Measurements from ENCODE around the gene THY1. TPM values are rescaled to one million over a fixed set of nuclear protein-coding genes. Genes with fewer than 3 reads are reported as not detected.

THY1 gene
- total RNA-seq, 2 experiments from 2014 or later, result 0.15 TPM; not detected in 1

DNA sequence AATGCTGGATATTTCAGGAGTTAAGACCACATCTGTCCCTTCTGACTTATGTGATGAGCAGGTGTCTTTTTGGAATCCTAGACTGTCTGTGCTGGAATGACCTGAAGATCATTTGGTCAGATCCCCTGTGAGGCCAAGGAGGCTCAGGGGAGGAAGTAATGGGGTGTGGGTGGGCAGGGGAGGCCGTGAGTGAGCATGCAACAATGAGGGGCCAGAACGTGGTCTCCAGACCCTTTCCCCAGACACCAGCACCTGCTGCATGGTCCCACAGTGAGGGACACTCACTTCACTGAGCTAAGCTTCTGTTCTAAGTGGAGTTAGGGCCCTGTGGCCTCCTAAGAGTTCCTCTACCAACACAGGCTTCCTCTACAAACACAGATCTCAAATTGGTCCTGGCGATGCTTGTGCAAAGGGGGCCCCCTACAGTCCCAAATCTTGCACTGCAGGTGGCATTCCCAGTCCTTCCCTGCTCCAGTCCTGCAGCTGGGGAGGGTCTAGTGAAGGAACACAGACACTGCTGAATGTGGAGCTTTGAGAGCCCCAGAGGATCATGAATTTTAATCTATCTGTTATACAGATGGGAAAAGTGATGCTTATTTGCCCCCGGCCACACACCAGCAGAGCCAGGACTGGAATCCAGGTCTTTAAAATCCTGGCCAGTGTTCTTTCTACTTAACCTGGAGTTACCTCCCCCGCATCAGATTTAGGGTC is 48.9 kb downstream of the THY1 start:
- peaks cover 10% of the 10 kb centered on the region for H3K4me1 Mint-ChIP-seq
- ChIA-PET POLR2A (no interaction called here), CTCF (interaction anchor here (1.0 to 11.3 kb wide), 8 partner anchors 9 to 101 kb away, joined by 3 to 99 read pairs (median 4); no protein-coding TSS in a partner anchor)
- no peak overlapping the region for H3K27ac Mint-ChIP-seq
- peak; percentile 34 for DNase-seq
- H3K27me3 Mint-ChIP-seq, result peaks cover under 1% of the 10 kb centered on the region
- no peaks in the 10 kb centered on the region for H3K36me3 Mint-ChIP-seq (ENCODE audit: low read depth)
- no peaks in the 10 kb centered on the region for H3K9me3 Mint-ChIP-seq
- no peak overlapping the region for H3K4me3 Mint-ChIP-seq

DNA sequence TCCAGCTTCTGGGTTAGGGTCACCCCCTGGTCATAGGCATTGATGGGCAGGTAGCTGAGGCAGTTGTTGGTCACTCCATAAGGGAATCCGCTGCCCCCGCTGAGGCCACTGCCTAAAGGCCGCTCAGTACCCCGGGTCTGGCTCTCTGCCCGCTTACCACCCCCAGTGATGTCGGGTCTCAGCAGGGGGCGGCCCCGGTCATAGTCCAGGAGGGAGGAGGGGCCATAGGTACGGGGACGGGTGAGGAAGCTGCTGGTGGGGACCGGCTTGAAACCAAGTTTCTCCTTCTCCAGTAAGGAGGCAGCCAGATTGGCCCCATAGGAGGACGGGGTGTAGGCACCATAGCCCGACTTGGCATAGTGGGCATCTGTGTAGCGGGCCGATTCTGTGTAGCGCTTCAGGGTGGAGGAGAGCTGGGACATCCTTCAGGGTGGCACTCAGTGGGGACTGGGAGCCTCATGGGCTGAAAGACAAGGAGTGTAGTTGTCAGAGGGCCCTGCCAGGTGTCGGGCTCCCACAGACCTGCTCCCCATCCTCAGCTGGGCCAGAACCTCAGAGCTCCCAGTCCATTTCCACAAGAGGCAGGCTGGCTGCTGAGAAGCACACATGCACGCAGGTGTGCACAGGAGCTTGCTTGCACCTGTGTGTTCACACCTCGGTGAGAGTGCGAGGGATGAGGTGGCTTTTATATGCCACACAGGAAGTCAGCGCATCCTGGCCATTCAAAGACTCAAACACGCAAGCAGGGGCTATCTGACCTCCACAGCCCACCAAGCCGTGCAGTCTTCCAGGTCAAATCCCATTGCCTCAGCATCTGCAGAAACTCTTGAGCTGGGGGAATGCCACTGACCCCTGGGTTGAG is 49.7 kb downstream of the THY1 start:
- ChIA-PET POLR2A (no interaction called here), CTCF (interaction anchor here (1.0 to 11.3 kb wide), 9 partner anchors 8 to 101 kb away, joined by 3 to 99 read pairs (median 5); partner anchors contain the start of gene USP2)
- no peak for DNase-seq
- Mint-ChIP-seq H3K4me1 (peaks cover 10% of the 10 kb centered on the region), H3K4me3 (no peak overlapping the region), H3K27ac (no peak overlapping the region), H3K36me3 (ENCODE audit: low read depth) (no peaks in the 10 kb centered on the region), H3K9me3 (no peaks in the 10 kb centered on the region), H3K27me3 (no peaks in the 10 kb centered on the region)

DNA sequence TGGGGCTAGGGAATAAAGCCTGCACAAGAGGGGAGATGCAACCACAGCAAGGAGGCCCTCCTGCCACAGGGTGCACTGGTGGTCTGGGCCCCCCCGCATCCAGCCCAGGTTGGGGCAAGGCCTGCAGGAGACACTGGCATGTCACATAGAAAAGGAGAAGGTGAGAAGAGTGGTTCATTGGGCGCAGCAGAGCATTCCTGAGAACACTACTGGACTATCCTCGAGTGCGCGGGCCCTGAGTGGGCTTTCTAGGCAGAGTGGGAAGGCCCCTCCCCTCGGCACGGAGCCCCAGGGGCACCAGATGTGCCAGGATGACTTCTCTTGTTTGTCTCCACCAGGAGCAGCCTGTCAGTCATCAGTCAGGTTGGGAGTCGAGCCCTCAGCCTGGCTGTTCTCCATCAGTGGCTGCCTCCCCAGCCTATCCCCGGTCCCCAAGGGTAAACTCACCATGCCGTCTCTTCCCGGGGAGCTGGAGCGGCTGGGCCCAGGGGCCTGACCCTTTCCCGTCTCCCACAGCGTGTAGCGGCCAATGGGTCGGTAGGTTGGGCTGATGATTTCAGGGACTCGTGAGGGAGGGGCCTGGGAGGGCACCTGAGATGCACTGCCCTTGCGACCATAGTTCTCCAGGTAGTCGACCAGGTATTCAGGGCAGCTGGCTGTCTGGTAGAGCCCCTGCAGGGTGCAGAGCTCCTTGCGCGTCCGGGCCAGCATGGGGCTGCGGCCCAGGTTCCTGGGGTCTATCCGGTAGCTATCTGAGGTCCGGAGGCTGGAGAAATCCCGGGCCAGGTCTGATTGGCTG is 50.5 kb downstream of the THY1 start:
- no peak overlapping the region for H3K4me3 Mint-ChIP-seq
- no peaks in the 10 kb centered on the region for H3K9me3 Mint-ChIP-seq
- CTCF ChIA-PET, result interaction anchor here (1.4 to 11.3 kb wide), 4 partner anchors 8 to 49 kb away, joined by 3 to 99 read pairs (median 6); partner anchors contain the start of gene USP2
- no peaks in the 10 kb centered on the region for H3K36me3 Mint-ChIP-seq (ENCODE audit: low read depth)
- no peak overlapping the region for H3K27ac Mint-ChIP-seq
- POLR2A ChIA-PET, result no interaction called here
- H3K4me1 Mint-ChIP-seq, result peaks cover 10% of the 10 kb centered on the region
- DNase-seq, result no peak
- H3K27me3 Mint-ChIP-seq, result no peaks in the 10 kb centered on the region

DNA sequence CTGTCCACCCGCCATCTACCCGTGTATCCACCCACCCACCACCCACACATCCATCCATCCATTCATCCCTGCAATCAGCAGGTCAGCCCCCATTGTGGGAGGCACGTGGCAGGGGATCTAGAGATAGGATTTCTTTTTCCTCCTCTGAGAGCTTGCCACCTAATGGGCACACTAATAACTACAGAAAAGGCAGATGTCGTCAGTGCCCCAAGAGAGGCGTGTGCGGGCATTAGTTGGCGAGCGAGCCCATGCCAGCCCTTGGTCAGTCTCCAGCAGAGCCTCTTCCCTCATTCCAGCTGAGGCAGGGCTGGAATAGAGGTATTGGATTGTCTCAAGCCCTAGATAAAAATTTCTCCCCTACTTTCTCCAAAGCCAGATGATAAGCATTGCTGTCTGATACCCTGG is 51.2 kb downstream of the THY1 start:
- no peaks in the 10 kb centered on the region for H3K36me3 Mint-ChIP-seq (ENCODE audit: low read depth)
- POLR2A ChIA-PET, result no interaction called here
- H3K4me1 Mint-ChIP-seq, result peaks cover 10% of the 10 kb centered on the region
- H3K27me3 Mint-ChIP-seq, result peaks cover 3% of the 10 kb centered on the region
- H3K9me3 Mint-ChIP-seq, result no peaks in the 10 kb centered on the region
- CTCF ChIA-PET, result interaction anchor here (0.8 to 11.3 kb wide), 2 partner anchors 9 to 15 kb away, joined by 4 to 99 read pairs; partner anchors contain the start of gene USP2
- DNase-seq, result no peak
- no peak overlapping the region for H3K4me3 Mint-ChIP-seq
- no peak overlapping the region for H3K27ac Mint-ChIP-seq

DNA sequence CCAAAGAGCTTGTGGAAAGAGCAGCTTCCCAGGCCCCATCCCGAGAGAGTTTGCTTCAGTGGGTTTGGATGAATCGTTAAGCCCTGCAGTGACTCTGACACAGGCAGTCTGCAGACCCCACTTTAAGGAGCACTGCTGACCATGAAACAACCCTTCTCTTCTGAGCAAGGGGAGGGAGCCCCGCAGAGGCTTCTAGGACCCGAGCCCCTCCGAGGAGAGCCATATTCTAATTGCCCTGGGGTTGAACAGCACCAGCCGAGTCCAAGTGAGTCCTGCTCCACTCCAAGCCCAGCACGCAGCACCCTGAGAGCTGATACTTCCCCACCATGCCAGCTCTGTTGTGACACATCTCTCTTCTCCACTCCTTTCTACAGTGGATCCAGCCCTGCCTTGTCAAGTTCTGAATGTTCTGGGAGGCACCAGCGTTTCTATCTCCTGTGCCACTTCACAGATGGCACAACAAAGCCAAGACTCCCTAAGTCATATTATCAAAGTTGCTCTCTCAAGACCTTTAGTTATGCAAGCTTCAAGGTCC is 51.8 kb downstream of the THY1 start:
- Mint-ChIP-seq H3K4me1 (peaks cover 10% of the 10 kb centered on the region), H3K27me3 (peaks cover 9% of the 10 kb centered on the region), H3K36me3 (ENCODE audit: low read depth) (no peaks in the 10 kb centered on the region), H3K4me3 (no peak overlapping the region), H3K27ac (no peak overlapping the region), H3K9me3 (no peaks in the 10 kb centered on the region)
- no peak for DNase-seq
- ChIA-PET POLR2A (no interaction called here), CTCF (interaction anchor here (0.8 to 11.3 kb wide), 5 partner anchors 8 to 27 kb away, joined by 3 to 99 read pairs (median 3); partner anchors contain the start of gene USP2)

DNA sequence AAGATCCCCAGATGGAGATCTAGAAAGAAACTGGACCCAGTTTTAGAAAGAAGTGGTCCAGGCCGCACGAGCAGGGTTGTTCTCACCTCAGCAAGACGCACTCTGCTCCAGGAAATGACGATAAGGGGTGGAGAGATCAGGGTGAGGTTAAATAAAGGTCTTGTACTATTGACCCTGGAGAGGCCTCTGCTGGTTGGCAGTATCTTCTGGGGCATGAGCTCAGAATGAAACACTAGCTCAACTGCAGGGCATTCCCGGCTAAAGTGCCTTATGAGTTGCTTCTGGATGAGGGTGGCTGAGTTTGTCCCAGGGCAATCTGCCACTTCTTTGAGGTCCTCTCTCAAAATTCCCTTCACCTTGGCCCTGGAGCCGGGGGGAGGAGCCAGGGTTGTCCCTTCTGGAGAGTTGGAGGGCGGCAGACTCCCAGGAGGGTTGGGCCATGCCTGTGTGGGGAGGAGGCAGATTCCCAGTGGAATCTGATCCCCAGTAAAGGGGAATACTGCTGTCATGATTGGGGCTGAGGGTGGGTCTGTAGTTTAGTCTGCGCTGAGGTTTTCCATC is 52.4 kb downstream of the THY1 start:
- CTCF ChIA-PET, result interaction anchor here (0.7 to 11.3 kb wide), 7 partner anchors 9 to 27 kb away, joined by 3 to 99 read pairs (median 3); partner anchors contain the start of gene USP2
- H3K27ac Mint-ChIP-seq, result no peak overlapping the region
- peaks cover 10% of the 10 kb centered on the region for H3K4me1 Mint-ChIP-seq
- H3K4me3 Mint-ChIP-seq, result no peak overlapping the region
- no peak for DNase-seq
- H3K36me3 Mint-ChIP-seq (ENCODE audit: low read depth), result no peaks in the 10 kb centered on the region
- H3K9me3 Mint-ChIP-seq, result no peaks in the 10 kb centered on the region
- peaks cover 10% of the 10 kb centered on the region for H3K27me3 Mint-ChIP-seq
- POLR2A ChIA-PET, result no interaction called here

DNA sequence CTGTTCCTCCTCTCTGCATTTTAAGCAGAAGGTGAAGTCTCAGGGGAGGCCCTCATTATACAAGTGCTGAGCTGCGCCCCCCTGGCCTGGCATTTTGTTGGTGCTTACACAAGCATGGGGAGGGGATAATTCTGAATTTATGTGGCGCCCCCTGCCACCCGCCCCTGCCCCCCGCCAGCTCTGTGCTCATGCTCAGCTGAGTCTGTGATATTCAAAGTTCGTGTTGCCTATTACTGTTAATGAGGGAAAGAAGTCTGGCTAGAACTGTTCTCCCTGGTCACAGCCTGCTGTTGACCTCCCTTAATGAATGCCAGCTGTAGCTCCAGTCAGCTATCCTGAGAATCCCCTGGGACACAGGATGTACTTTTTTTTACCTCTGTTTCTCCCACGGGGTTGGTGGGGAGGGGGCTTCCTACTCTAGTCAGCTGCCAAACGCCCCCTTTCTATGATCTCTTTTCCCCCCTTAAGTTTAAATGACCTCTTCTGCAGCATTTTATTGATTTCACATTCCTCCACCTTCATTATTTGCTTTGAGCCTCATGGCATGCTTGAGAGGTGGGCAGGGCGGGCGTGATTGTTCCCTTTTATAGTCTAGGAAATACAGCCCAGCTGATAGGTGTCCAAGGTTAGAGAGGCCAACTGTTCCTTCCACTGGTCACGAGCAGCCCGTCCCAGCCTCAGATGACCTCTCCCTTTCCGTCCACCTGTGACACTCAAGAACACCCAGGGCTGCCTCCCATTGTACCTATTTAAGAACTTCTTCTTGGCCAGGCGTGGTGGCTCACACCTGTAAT is 53.6 kb downstream of the THY1 start:
- ChIA-PET CTCF (interaction anchor here (11.3 kb wide), 1 partner anchor 12 kb away, joined by 99 read pairs; no protein-coding TSS in a partner anchor), POLR2A (no interaction called here)
- Mint-ChIP-seq H3K4me1 (peaks cover 15% of the 10 kb centered on the region), H3K36me3 (ENCODE audit: low read depth) (peaks cover 2% of the 10 kb centered on the region), H3K27ac (no peak overlapping the region), H3K4me3 (no peak overlapping the region), H3K27me3 (peaks cover 23% of the 10 kb centered on the region), H3K9me3 (no peaks in the 10 kb centered on the region)
- no peak for DNase-seq

DNA sequence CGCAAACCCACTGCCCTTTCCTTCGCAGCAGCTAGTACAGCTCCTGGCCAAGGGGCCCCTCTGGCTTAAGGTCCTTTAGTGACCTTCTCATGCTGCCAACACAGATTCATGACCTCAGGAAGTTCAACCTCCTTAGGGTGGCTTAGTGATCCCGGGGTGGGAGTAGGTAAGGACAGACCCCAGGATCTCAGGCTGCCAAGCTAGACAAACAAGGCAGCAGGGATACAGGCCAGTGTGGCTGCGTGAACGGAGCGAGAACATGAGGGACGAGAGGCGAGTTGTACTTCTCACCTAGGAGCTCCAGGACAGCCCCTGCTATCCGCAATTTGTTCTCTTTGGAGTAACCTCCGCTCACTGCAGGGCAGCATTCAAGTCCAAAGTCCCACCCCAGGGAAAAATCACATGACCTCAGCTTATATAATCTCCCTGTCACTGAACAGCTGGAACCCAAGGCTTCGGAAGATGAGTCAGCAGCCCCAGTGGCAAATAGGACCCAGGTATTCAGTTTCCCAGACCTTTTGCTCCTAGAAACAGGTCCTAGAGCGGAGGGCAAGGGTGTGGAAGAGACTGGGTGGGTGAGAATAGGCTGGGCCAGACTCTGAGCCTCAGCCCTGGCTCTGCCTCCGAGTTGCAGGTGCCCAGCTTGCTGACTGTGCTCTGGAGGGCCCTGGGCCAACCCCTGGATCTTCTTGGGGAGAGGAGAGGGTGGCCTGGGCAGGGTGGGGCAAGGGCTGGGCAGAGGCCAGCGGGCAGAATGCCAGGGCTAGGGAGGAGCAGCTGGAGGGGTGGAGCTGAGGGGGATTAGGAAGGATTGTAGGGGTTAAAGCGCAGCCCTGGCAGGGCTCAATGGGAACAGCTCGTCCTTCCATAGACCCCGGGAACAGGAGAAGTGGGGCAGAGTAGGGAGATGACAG is 54.6 kb downstream of the THY1 start:
- CTCF ChIA-PET, result interaction anchor here (0.6 to 11.3 kb wide), 5 partner anchors 8 to 686 kb away, joined by 3 to 99 read pairs (median 4); partner anchors contain the start of gene USP2
- Mint-ChIP-seq H3K27ac (no peak overlapping the region), H3K4me3 (no peak overlapping the region), H3K27me3 (peaks cover 24% of the 10 kb centered on the region), H3K4me1 (peaks cover 7% of the 10 kb centered on the region), H3K36me3 (ENCODE audit: low read depth) (peaks cover 2% of the 10 kb centered on the region), H3K9me3 (no peaks in the 10 kb centered on the region)
- POLR2A ChIA-PET, result no interaction called here
- no peak for DNase-seq

DNA sequence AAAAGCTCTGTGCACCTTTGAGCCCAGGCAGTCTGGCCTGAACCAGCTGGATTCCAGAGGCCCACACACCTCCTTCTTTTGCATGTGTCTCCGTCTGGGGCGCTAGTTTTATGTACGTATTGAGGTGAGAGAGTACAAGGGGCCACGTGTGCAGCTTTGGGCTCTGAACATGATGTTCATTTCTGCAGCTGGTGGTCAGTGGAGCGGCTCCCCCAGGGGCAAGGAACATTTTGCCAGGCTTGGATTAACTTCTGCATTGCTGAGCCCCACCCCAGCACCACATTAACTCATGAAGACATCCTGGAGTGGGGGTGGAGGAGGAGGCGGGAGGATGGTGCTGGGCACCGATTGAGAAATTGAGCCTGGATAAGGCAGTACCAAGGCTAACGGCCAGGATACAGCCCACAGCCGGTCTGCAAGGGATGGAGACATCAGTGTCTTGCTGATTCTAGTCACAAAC is 55.3 kb downstream of the THY1 start:
- no peak overlapping the region for H3K4me3 Mint-ChIP-seq
- ChIA-PET POLR2A (no interaction called here), CTCF (interaction anchor here (0.6 to 11.3 kb wide), 6 partner anchors 8 to 686 kb away, joined by 3 to 99 read pairs (median 4); partner anchors contain the start of gene USP2)
- DNase-seq, result no peak
- no peaks in the 10 kb centered on the region for H3K9me3 Mint-ChIP-seq
- peaks cover 5% of the 10 kb centered on the region for H3K4me1 Mint-ChIP-seq
- H3K36me3 Mint-ChIP-seq (ENCODE audit: low read depth), result peaks cover 2% of the 10 kb centered on the region
- H3K27me3 Mint-ChIP-seq, result peaks cover 29% of the 10 kb centered on the region
- H3K27ac Mint-ChIP-seq, result no peak overlapping the region
